WTC11 (cell line): ENCODE measurements around the gene IL2RA.

Experiments used
- CTCF ChIP-seq: fragments of 200-600 bp; IDR thresholded peaks from 2 replicates; pipeline ENCODE4 v1.8.0; 2022; ENCODE audit warnings: antibody characterized with exemption
- FOXP4 ChIP-seq: sonication (generic); formaldehyde crosslinking; IDR thresholded peaks from 2 replicates; pipeline ENCODE4 v1.8.0; 2022; ENCODE audit warnings: mild to moderate bottlenecking, missing genetic modification reagents
- GABPB1 ChIP-seq: sonication (generic); formaldehyde crosslinking; IDR thresholded peaks from 2 replicates; pipeline ENCODE4 v1.8.1; 2023; ENCODE audit warnings: mild to moderate bottlenecking, missing genetic modification reagents

- no peak for TF ChIP-seq GABPB1 (CRISPR knock-in tag)
- TF ChIP-seq CTCF: no peak
- TF ChIP-seq FOXP4: no peak
Measured at GRCh38 chr10:6064119-6064518, 2.0 kb upstream of the IL2RA start.
